Epithelial cell of proximal tubule (primary cell): ENCODE measurements around the gene FAM118A. TPM values are rescaled to one million over a fixed set of nuclear protein-coding genes. Genes with fewer than 3 reads are reported as not detected.
"Not testable (repeated sequence)": the region's sequence is repeated elsewhere in the genome, so short reads cannot be mapped to it uniquely, and the experiment has no call there.

Experiments used
- DNase-seq: peaks from one replicate; pipeline ENCODE4 v3.0.0-alpha.2; 2011; ENCODE audit warnings: low read depth
- H3K4me3 ChIP-seq: 2 replicates; pipeline ENCODE4 v1.5.1; 2011; ENCODE audit warnings: low read depth, mild to moderate bottlenecking, low read length
- total RNA-seq: library from RNA; depleted of rRNA; stranded (reverse); fragments of >200 nt; gene quantifications from 2 replicates; pipeline ENCODE4 v1.2.3, GENCODE V29; 2015
- TF ChIP-seq, protein P1 (sequence below): conservative IDR thresholded peaks from 2 replicates; pipeline ENCODE4 v1.5.1; 2012; ENCODE audit warnings: low read depth, mild to moderate bottlenecking, low read length

Gene FAM118A
- total RNA-seq, 1 donor from 2014 or later = 9.5 TPM

DNA sequence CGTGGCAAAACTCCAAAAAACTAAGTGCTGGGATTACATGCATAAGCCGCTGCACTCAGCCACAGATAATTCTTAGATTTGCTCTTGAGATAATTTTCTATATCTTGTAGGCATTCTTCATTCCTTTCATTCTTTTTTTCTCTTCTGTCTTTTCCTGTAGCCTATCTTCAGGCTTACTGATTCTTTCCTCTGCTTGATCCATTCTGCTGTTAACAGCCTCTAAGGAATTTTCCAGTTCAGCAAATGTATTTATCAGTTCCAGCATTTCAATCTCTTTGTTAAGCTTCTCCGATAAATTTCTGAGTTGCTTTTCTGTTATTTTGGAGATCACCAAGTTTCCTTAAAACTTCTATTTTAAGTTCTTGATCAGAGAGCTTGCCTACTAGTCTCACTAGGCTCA, 57.0 kb downstream of the FAM118A start:
- TF ChIP-seq, protein P1, sequence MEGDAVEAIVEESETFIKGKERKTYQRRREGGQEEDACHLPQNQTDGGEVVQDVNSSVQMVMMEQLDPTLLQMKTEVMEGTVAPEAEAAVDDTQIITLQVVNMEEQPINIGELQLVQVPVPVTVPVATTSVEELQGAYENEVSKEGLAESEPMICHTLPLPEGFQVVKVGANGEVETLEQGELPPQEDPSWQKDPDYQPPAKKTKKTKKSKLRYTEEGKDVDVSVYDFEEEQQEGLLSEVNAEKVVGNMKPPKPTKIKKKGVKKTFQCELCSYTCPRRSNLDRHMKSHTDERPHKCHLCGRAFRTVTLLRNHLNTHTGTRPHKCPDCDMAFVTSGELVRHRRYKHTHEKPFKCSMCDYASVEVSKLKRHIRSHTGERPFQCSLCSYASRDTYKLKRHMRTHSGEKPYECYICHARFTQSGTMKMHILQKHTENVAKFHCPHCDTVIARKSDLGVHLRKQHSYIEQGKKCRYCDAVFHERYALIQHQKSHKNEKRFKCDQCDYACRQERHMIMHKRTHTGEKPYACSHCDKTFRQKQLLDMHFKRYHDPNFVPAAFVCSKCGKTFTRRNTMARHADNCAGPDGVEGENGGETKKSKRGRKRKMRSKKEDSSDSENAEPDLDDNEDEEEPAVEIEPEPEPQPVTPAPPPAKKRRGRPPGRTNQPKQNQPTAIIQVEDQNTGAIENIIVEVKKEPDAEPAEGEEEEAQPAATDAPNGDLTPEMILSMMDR = no peak
- no peak overlapping the region for H3K4me3 ChIP-seq

DNA sequence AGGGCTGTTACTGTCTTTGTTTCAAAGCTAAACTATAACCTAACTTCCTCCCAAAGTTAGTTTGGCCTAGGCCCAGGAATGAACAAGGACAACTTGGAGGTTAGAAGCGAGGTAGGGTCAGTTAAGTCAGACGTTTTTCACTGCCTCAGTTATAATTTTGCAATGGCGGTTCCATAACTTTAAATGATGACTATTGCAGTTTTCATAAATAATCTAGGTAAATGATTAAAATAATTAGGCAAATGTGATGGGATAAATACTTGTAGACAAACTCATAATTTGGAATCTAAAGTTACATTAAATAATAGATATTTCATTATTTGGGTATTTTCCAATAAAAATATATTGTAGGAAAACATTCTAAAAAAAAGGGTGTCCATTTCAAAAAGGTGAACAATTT, 63.9 kb downstream of the FAM118A start:
- H3K4me3 ChIP-seq, DNase-seq: not testable (repeated sequence)

More for the DNA sequence above, 57.0 kb downstream of the FAM118A start:
- DNase-seq = no peak

DNA sequence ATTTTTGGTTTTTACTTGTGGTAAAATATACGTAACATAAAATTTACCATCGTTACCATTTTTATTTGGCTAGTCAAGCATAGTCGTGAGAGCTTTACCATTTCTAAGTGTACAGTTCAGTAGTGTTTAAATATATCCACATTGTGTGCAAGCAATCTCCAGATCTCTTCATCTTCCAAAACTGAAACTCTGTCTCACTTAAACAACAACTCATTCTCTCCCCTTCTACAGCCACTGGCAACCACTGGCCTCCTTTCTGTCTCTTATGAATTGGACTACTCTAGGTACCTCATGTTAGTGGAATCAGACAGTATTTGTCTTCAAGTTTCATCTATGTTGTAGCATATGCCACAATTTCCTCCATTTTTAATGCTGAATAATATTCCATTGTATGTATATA, 66.3 kb downstream of the FAM118A start:
- TF ChIP-seq, protein P1 = no peak
- DNase-seq = no peak
- no peak overlapping the region for H3K4me3 ChIP-seq

DNA sequence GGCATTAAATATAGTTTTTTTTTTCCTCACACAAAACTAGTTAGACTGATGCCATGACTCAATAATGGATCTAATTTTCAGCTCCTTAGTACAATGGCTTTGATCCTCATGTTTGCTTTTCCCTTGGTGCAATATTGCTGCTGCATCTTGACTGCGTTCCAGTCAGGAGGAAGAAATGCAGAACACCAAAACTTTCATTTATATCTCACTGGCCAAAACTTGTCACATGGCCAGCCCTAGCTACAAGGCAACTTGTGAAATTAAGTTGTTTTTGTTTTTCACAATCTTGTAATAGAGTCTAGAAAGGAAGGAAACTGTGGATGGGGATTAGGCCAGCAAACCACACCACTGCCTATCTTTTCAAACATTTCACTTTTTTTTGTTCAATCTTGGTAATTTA, 67.0 kb downstream of the FAM118A start:
- TF ChIP-seq, protein P1 = no peak
- H3K4me3 ChIP-seq = no peak overlapping the region
- no peak for DNase-seq

DNA sequence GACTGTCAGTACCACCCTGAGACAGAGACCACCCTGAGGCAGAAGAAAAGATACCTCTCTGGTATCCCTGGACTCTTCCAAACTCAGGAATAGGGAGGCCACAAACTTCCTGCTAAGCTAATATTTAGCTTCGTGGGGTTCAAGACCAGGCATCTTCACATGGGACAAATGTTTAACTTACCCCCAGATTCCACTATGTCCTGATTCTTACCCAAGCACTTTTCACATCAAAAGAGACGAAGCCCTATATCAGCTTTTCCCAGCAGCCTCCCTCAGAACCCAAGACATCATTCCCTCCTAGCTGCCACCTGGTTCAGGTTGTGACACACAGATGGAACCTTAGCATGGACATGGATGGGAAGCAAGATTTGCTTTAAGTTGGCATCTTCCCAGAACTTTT, 71.6 kb downstream of the FAM118A start:
- TF ChIP-seq, protein P1 = no peak
- H3K4me3 ChIP-seq = no peak overlapping the region
- no peak for DNase-seq

DNA sequence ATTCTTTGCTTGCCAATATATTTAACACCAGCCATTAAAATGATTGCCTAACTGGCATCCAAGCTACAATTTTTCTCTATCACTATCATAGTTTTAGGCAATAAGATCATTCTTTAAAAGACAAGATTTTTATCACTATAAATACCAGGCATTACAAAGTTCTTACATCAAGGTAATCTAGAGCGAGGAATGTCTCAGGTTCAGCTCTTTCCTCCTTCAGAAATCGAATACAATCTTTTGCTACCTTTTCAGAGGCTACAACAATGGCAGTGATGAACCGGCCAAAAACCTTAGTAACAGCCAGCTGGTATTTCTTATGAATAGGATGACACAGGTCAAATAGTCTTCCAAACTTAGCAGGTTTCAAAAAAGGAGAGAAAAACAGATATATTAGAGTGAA, 79.8 kb downstream of the FAM118A start:
- TF ChIP-seq, protein P1 = no peak
- no peak for DNase-seq
- no peak overlapping the region for H3K4me3 ChIP-seq

Other genes with a start within 250 kb of the FAM118A start
- gene NUP50, start 146.0 kb upstream of the FAM118A start, total RNA-seq = 60.8 and 78.2 TPM in 2 replicates
- gene KIAA0930, start 69.0 kb upstream of the FAM118A start, total RNA-seq = 33.2 and 40.2 TPM in 2 replicates
- 2.0 TPM in 1 of 2 replicates, not detected in the other for gene UPK3A, start 25.0 kb upstream of the FAM118A start, total RNA-seq
- gene SMC1B, start 103.7 kb downstream of the FAM118A start, total RNA-seq = 0.63 TPM in 1 of 2 replicates, not detected in the other
- gene RIBC2, start 103.8 kb downstream of the FAM118A start, total RNA-seq = 0.69 and 2.7 TPM in 2 replicates
- 21.5 and 58.5 TPM in 2 replicates for gene FBLN1, start 192.9 kb downstream of the FAM118A start, total RNA-seq